GM18499 (cell line): Measurements from ENCODE around the gene JAK3.
"Not testable (repeated sequence)": the region's sequence is repeated elsewhere in the genome, so short reads cannot be mapped to it uniquely, and the experiment has no call there.

Experiments
- ATAC-seq: cut with Tn5 transposase; IDR thresholded peaks from one replicate; pipeline ENCODE4 v1.9.1; 2021; ENCODE audit warnings: moderate number of reproducible peaks; ENCODE audit not compliant: insufficient read depth, unreplicated experiment

The JAK3 gene

DNA sequence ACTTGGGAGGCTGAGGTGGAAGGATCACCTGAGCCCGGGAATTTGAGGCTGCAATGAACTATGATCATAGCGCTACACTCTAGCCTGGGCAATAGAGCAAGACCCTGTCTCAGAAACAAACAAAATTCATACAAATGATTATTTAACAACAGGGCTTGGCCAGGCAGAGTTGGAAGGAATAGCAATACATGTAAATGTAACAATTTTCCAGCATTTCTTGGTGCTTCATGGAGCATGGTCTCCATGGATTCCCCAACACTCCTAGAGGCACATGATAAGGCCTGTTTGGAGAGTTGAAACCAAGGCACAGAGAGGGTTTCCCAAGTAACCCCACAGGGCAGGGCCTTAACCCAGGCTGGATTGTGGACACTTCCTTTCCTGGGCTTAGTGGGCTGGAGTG is 36.7 kb downstream of the JAK3 start:
- ATAC-seq, result no peak

DNA sequence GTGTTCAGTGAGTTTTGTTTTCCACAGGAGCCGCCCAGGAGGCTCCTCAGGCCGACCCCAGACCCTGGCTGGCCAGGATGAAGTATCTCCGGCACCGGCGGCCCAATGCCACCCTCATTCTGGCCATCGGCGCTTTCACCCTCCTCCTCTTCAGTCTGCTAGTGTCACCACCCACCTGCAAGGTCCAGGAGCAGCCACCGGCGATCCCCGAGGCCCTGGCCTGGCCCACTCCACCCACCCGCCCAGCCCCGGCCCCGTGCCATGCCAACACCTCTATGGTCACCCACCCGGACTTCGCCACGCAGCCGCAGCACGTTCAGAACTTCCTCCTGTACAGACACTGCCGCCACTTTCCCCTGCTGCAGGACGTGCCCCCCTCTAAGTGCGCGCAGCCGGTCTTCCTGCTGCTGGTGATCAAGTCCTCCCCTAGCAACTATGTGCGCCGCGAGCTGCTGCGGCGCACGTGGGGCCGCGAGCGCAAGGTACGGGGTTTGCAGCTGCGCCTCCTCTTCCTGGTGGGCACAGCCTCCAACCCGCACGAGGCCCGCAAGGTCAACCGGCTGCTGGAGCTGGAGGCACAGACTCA is 40.0 kb downstream of the JAK3 start:
- no peak for ATAC-seq

DNA sequence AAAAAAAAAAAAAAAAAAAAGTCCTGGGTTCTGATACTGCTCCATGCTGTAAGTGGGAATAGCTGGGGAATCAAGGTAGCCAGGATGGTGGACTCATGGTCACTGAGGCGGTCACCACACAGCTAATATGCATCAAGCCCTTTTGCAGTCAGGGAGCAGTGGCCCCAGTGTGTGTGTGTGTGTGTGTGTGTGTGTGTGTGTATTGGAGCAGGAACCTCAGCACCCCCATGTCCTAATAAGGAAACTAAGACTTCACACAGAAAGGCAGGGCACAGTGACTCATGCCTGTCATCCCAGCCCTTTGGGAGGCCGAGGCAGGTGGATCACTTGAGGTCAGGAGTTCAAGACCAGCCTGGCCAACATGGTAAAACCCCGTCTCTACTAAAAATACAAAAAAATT is 40.8 kb downstream of the JAK3 start:
- no peak for ATAC-seq

DNA sequence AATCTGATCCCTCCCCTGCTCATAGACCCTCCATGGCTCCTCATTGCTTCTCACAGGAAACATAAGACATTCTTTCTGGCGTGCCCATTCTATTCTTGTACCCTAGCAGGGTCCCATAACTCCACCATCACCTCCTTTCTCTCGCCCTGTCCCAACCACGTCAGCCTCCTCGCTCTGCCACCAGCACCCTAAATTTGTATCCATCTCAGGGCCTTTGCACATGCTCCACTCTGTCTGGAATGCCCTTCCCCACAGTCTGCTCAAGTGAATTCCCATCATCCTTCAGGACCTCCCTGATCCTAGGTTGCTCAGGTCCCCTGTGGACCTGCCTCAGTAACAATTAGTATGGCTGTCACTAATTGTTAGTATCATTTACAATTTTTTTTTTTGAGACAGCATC is 42.4 kb downstream of the JAK3 start:
- no peak for ATAC-seq

DNA sequence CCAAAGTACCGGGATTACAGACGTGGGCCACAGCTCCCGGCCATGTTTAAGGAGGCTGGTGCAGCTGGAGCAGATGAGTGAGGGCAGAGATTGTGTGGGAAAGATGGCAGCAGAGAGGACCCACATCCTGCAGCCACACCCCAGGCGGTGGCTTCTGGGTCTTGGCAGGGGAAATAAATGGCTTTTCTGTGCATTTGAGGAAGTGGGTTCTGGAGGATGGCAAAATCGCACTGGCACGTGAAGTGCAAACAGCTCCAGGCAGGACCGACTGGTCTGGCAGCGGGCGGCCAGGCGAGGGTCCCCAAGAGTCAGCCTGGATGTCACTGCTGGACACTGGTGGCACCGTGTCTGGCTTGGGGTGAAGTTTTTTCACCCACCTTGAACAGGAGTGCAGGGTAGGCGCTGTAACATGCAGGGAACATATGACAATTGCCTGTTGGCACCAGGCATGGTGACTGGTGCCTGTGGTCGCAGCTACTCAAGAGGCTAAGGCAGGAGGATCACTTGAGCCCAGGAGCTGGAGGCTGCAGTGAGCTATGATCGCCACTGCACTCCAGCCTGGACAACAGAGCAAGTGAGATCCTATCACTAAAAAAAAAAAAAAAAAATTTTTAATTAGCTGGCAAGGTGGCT is 44.4 kb downstream of the JAK3 start:
- no peak for ATAC-seq

DNA sequence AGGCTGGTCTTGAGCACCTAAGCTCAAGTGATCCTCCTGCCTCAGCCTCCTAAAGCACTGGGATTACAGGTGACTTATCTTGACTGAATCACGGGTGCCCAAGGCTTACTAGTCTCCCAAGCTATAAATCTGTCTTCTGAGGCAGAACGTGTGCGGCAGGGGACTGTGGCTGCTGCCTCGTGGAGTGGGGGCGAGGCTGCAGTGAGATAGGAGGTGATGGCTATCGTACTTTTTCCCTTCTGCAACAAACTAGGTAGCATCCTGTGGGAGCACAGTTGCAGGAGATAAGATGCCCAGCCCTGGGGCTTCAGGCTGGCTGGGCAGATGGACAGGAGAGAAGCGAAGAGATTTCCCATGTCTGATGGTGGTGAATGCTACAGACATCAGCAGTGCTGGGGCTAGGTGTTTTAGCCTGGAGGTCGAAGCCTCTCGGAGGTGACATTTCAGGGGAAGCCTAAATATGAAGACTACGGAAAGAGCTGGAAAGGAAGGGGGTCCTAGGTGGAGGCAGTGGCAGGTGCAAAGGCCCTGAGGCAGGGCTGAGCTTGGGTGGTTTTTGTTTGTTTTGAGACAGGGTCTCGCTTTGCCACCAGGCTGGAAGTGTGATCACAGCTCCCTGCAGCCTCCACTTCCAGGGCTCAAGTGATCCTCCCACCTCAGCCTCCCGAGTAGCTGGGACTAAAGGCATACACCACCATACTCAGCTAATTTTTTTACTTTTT is 45.5 kb downstream of the JAK3 start:
- ATAC-seq, result no peak

GRCh38 chr19:17798599-17798998 is 49.2 kb downstream of the JAK3 start:
- not testable (repeated sequence) for ATAC-seq

DNA sequence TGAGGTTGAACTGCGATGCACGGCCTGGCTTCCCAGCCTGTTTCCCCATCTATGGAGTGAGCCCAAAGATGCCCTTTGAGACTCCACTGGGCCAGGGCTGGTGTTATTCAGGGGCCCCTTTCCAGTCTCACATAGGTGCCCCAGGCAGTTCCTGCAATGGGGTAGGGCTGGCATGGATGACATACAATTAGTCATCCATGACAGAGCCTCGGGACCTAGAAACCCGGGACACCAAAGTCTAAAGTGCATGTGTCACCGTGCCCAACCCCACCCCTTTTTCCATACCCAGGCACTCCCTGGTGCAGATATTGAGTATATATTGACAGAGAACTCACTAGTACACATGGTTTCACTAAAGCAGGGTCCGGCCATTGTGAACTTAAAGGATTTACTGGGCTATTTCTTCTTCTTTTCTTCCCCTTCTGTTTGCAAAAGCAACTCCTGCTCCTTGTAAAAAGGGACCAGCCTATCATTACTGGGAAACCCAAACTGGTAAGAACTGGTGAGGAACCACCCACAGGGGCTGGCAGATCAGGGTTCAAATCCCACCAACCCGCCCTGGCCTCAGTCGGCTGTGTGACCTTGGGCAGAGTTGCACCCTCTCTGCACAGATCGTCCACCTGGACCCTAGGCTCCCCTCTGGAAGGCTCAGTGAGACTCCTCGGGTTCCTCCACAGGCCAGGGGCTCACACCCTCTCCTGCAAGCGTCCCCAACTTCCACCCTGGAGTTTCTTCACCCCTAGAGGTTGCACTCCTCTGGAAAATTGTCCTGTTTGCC is 50.2 kb downstream of the JAK3 start:
- no peak for ATAC-seq

- ATAC-seq, result no peak
Measured at GRCh38 chr19:17796838-17797423, 50.9 kb downstream of the JAK3 start.

GRCh38 chr19:17796013-17796837 is 51.6 kb downstream of the JAK3 start:
- ATAC-seq, result no peak

- ATAC-seq, result no peak
Measured at GRCh38 chr19:17795495-17795856, 52.3 kb downstream of the JAK3 start.

DNA sequence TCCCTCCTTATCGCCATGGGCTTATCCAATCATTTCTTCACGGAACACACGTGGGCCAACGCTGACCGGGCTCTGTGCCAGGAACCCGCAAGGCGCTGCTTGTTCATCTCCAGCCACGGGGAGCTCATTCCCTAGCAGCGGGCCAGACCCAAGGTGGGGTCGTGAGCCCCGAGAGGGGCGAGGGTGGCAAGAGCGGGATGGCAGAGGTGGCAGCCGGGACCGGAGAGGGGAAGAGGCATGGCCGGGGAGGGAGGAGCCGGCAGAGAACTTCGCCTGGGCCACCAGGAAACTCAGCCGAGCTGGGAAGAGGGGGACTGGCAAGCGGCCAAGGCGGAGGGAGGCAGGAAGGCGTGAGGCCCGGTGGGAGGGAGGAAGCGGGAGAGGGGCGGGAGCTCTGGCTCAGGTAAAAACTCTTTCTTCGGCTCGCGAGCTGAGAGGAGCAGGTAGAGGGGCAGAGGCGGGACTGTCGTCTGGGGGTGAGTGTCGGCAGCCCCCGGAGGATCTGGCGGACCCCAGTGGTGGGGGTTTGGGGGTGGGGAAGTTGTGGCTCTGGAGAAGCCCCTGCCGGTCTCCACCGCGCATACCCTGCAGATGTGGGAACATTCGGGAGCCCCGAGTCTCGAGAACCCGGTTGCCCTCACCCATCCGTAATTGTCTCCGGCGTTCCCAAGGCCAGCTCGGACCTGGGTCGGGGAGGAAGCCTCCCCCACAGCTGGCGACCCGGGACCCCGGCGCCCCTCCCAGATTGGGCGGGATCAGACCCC is 52.9 kb downstream of the JAK3 start, which contains the start of gene B3GNT3:
B3GNT3 (plus strand) TSS at position 408 of the 764 bp plus-strand sequence. CDS start 12,670 bp downstream, outside the sequence.
- ATAC-seq, result no peak

GRCh38 chr19:17794412-17794730 is 53.4 kb downstream of the JAK3 start:
- ATAC-seq, result no peak

GRCh38 chr19:17790059-17790780 is 57.6 kb downstream of the JAK3 start:
- ATAC-seq, result no peak

- ATAC-seq, result no peak
Measured at GRCh38 chr19:17788632-17789031, 59.1 kb downstream of the JAK3 start.

DNA sequence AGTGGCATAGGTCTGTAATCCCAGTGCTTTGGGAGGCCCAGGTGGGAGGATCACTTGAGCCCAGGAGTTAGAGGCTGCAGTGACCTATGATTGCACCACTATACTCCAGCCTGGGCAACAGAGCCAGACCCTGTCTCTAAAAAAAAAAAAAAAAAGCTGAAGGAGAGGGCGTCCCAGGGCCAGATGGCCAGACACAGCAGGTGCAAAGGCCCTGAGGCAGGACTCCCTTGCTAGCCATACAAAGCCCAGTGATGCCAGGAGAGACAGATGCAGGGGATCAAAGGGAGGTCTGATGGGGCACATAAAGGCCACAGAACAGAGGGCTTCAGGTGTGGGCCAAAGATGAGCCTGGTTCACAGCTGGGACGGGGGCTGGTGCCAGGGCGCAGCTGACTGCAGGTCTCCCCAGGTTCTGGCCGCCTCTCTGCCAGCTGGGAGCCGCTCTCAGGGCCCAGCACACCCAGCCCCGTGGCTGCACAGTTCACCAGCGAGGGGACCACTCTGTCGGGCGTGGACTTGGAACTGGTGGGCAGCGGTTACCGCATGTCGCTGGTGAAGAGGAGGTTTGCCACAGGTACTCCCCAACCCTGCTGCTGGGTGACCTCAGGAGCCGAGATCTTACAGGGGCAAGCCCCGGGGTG is 60.4 kb downstream of the JAK3 start:
- ATAC-seq, result no peak

DNA sequence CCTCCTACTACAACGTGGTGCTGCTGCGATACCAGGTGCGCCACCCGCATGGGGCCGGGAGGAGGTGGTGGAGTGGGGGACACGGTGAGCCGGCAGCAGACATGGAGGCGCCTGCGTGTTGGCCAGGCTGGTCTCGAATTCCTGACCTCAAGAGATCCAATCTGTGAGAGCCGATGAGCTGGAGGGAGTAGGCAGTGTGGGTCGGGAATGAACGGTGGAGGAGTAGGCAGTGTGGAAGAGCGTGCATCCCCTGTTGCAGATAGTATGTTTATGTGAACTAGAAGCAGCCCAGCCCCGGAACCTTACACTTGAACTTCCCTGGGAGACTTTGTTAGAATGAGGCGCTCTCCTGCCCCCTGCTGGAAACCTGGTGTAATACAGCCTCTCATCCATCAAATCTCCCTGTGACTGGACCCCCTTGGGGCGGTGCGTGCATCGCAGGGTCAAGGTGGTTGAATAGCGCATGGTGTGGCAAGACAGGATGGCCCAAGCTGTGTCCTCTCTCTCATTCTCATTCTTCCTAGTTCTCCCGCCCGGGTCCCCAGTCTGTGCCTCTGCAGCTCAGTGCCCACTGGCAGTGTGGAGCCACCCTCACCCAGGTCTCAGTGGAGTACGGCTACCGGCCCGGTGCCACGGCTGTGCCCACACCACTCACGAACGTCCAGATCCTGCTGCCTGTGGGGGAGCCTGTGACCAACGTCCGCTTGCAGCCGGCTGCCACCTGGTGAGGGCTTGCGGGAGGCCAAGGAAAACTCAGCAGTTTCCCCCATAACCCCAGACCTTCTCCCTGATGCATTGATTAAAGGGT is 63.4 kb downstream of the JAK3 start:
- no peak for ATAC-seq
